ENCODE measurements around the gene CCNJL.

- TF ChIP-seq CTCF (conservative IDR thresholded peaks at IDR 0.05; ENCODE audit: low read depth in 2 of 2) = no peak
- no peak for TF ChIP-seq POLR2AphosphoS5 (IDR thresholded peaks at IDR 0.05; ENCODE audit: low read depth)
- TF ChIP-seq CREB1 (CRISPR knock-in tag; IDR thresholded peaks at IDR 0.05; ENCODE audit: low read depth) = no peak
- TF ChIP-seq REST (IDR thresholded peaks at IDR 0.05; ENCODE audit: unreplicated experiment) = no peak
- no peak for TF ChIP-seq EZH2phosphoT487 (IDR thresholded peaks at IDR 0.05; ENCODE audit: unreplicated experiment)
- TF ChIP-seq EZH2 (IDR thresholded peaks at IDR 0.05; ENCODE audit: low read depth, unreplicated experiment) = no peak
- no peak for TF ChIP-seq ZNF331 (CRISPR knock-in tag; IDR thresholded peaks at IDR 0.05; ENCODE audit: low read depth)
- no peak for TF ChIP-seq ZNF114 (CRISPR knock-in tag; IDR thresholded peaks at IDR 0.05)
- TF ChIP-seq ETS1 (IDR thresholded peaks at IDR 0.05) = no peak
- TF ChIP-seq JUNB (IDR thresholded peaks at IDR 0.05; ENCODE audit: unreplicated experiment) = no peak
These were observed 42.3 kb upstream of the CCNJL start for GRCh38 chr5:160354666-160355065.
